Cardiac fibroblast (primary cell): Measurements from ENCODE around the gene GTF2IRD2.
"Not testable (repeated sequence)": the region's sequence is repeated elsewhere in the genome, so short reads cannot be mapped to it uniquely, and the experiment has no call there.

Source experiments
- DNase-seq, 2 donors: peaks; one replicate each; pipeline versions ENCODE4 v3.0.0 to v3.0.0-alpha.2; 2010; ENCODE audit warnings: low read depth in 2 of 2
- H3K4me3 ChIP-seq, 2 donors: replicated peaks in 1 of 2; 1 replicate in 1 of 2; 2 replicates in 1 of 2; pipeline ENCODE4 v1.5.1; 2011; ENCODE audit warnings: low read depth in 2 of 2, low read length in 2 of 2, mild to moderate bottlenecking in 2 of 2, moderate library complexity in 1 of 2

GTF2IRD2 gene

DNA sequence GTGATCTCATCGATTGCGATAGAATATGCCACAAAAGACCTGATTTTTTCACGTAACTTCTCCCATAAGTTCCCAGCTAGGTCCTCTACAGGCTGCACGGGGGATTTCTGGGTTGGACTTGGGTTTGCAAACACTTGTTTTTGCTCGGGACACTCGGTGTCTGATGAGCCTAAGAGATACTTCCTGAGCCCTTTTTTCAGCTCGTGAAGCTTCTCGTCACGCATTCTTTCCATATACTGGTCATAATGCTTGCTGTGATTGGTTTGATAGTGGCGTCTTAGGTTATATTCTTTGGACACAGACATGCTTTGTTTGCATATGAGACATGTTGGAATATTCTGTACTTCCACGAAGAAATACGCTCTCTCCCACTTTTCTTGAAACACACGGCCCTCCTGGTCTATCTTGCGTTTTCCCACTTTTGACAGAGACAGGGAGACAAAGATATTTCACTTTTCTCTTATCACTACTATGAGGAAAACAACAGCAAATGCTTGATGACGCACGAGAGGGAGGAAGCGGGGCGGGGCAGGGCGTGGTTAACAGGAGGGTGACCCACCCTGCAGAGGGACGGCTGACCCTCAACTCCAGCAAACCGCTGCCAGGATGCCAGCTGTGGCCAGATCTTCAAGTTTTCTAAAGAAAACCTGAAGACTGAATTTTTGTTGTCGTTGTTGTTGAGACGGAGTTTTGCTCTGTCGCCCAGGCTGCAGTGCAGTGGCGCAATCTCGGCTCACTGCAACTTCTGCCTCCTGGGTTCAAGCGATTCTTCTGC, 53.4 kb downstream of the GTF2IRD2 start:
- H3K4me3 ChIP-seq, DNase-seq: not testable (repeated sequence)

DNA sequence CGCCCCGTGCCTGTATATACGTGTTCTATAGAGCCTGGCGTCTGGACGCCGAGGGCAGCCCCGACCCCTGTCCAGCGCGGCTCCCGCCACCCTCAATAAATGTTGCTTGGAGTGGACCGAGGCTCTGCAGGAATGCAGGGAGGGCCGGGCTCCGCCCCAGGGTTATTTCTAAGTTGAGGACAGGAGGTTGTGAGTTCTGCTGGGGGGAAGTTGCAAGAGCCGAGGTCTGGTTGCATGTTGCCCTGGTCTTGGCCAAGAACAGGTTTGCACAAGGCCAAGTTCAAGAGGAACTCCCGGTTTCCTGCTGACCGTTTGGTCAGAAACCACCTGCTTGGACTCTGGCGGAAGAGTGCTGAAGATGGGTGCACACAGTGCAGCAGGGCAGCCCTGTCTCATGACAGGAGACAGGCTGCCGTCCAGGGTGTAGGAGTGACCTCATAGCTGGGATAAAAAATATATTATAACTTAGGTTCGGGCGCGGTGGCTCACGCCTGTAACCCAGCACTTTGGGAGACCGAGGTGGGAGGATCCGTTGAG, 62.1 kb downstream of the GTF2IRD2 start:
- DNase-seq, result not testable (repeated sequence)

DNA sequence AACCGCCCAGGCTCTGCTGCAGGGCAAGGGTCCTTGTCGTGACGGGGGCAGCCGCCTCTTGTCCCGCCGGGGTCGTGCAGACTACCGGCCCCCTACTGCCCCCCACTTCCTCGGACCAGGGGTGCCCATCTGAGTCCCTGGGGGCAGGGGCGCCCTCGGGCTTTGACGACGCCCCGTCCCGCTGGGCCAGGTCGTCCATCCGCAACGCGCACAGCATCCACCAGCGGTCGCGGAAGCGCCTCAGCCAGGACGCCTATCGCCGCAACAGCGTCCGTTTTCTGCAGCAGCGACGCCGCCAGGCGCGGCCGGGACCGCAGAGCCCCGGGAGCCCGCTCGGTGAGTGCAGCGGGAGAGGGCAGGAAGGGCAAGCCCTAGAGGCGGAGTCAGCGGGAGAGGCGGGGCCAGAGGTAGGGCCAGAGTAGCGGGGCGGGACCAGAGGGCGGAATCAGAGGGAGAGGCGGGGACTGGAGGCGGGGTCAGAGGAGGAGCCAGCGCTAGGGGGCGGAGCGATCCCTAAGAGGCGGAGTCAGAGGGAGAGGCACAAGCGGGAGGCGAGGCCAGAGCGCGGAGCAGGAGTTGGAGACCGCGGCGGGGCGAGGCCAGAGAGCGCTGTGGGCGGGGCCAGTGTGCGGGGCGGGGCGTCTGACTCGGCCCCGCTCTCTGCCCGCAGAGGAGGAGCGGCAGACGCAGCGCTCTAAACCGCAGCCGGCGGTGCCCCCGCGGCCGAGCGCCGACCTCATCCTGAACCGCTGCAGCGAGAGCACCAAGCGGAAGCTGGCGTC, 62.8 kb downstream of the GTF2IRD2 start:
- H3K4me3 ChIP-seq, result peak overlapping the region; percentile 27 to 38
- DNase-seq, result peak; percentile 87 to 89

More for the DNA sequence above, 62.1 kb downstream of the GTF2IRD2 start:
- not testable (repeated sequence) for H3K4me3 ChIP-seq

DNA sequence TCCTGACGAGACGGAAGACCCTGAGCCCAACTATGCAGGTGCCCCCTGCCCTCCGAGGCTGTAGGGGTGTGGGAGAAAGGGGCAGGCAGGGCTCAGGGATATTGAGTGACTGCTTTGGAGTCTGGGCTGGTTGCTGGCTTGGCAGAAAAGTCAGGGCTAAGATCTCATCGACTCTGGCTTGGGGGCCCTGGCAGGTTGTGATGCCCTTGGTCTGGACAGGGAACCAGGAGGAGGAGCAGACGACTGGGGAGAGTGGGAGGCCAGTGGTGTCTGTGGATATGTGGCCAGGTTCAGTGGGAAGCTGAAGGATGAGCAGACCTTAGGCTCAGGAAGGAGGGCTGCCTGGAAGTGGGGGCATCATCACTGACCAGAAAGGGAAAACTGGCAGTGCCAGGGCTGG, 67.8 kb downstream of the GTF2IRD2 start:
- DNase-seq, H3K4me3 ChIP-seq: not testable (repeated sequence)

DNA sequence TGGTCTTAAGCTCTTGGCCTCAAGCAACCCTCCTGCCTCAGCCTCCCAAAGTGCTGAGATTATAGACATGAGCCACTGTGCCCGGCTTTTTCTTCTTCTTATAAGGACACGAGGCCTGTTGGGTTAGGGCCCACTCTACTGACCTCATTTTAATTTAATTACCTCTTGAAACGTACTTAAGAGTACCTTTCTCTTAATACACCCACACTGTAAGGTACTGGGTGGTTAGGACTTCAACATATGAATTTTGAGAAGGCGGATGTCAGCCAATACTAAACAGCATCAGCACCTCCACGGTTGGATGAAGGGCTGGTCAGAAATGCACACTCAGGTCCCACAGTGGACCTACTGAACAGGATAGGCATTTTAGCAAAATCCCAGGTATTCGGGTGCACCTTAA, 69.7 kb downstream of the GTF2IRD2 start:
- H3K4me3 ChIP-seq, DNase-seq: not testable (repeated sequence)

DNA sequence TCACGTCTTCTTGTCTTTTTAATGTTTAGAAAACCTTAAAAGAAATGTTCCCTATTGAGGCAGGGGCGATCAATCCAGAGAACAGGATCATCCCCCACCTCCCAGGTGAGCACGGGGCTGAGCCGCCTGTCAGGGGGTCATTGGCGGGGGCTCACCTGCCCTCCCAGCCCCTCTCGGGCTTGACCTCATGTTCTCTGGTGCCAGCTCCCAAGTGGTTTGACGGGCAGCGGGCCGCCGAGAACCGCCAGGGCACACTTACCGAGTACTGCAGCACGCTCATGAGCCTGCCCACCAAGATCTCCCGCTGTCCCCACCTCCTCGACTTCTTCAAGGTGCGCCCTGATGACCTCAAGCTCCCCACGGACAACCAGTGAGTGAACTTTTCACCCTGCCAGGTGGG, 72.4 kb downstream of the GTF2IRD2 start:
- H3K4me3 ChIP-seq, DNase-seq: not testable (repeated sequence)

DNA sequence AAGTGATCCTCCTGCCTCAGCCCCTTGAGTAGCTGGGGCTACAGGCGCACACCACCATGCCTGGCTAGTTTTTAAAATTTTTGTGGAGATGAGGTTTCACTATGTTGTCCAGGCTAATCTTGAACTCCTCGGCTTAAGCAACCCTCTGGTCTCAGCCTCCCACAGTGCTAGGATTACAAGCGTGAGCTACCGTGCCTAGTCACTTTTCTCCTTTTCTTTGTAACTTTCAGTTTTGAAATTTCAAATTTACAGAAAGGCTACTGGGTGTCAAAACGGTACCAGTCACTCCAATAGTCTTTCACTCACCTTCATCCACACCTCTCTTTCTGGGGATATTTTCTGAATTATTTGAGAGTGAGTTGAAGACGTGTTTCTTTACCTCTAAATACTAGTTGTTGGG, 76.3 kb downstream of the GTF2IRD2 start:
- DNase-seq, result not testable (repeated sequence)

DNA sequence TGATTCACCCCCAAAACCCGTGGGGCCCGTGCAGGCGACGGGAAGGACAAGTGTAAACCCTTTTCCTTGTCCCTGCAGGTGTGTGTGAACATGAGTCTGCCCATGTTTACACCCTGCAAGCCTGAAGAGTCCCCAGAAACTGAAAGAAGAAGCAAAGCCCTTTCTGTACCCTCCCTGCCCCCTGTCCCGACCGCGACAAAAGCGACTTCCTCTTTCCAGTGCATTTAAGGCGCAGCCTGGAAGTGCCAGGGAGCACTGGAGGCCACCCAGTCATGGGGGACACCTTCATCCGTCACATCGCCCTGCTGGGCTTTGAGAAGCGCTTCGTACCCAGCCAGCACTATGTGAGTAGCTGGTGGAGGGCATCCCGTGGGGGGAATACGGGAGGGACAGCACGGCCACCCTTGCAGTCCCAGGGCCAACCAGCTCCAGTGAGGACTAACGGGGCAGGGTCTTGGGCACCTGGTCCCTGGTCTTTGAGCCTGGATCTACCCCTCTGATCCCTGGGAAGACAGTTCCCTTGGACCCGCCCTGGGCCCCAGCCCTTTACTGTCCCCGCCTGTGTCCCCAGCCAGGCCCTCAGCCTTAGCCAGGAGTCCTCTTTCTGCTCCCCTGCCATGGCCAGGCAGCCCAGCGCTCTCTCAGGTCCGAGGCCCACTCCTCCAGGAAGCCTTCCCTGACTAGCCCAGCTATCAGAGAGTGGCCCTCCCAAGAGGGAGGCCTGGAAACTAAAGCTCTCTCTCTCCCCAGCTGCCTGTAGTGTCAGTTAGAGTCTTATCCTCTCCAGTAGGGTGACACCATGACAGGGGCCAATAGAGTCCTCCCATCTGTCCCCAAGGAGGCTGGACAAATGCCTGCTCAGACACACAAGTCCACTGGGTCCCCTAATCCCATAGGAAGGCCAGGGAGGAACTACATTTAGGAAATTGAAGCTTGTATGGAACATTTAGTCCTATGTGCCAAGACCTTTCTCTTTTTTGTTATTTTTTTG, 77.3 kb downstream of the GTF2IRD2 start, which contains the start of gene NCF1:
NCF1 (plus strand) TSS at position 252 of the 991 bp plus-strand sequence; CDS start at position 273, 21 bp downstream.
- not testable (repeated sequence) for DNase-seq, H3K4me3 ChIP-seq

More for the DNA sequence above, 76.3 kb downstream of the GTF2IRD2 start:
- not testable (repeated sequence) for H3K4me3 ChIP-seq

DNA sequence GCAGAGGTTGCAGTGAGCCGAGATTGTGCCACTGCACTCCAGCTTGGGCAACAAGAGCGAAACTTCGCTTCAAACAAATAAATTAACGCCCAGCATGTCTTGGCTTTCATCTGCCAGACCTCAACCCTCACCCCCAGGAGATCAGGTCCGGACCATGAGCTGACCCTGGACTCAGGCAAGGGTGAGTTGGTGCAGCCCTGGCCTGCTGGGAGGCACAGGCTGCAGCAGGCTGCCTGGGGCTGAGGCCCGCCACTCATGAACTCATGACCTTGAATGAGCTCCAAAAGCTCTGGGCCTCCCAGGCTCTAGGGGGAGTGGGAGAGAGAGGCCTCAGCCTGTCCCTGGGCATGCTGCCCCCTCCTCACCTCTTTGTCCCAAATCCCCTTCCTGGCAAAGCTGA, 79.3 kb downstream of the GTF2IRD2 start:
- DNase-seq, H3K4me3 ChIP-seq: not testable (repeated sequence)

DNA sequence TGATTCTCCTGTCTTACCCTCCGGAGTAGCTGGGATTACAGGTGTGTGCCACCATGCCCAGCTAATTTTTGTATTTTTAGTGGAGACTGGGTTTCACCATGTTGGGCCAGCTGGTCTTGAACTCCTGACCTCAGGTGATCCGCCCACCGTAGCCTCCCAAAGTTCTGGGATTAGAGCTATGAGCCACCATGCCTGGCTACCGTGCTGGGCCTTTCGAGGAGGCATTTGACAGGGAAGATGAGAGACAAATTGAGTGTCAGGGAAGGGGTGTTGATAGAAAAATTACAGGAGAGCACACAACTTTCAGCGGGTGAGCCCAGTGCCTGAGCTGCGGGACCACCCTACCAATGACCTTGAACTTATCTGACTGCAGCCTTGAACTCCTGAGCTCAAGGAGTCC, 81.3 kb downstream of the GTF2IRD2 start:
- DNase-seq, result not testable (repeated sequence)

DNA sequence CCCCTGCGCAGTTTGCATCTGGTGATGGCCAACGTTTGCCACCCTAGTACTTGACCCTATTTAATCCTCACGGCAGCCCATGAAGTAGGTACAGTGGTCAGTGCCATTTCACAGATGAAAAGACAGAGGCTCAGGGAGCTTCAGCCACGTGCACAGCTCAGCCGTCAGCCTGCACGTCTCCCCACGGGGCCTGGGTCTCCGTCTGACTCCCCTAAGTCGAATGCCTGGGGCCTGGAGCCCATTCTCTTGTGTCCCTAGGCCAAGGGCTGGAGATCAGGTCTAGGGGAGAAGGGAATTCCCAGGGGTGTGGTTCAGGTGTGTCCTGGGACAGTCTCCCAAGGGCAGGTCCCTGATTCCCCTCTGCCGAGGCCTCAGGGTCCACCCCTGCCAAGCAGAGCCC, 84.4 kb downstream of the GTF2IRD2 start:
- DNase-seq, H3K4me3 ChIP-seq: not testable (repeated sequence)

More for the DNA sequence above, 81.3 kb downstream of the GTF2IRD2 start:
- H3K4me3 ChIP-seq, result not testable (repeated sequence)

DNA sequence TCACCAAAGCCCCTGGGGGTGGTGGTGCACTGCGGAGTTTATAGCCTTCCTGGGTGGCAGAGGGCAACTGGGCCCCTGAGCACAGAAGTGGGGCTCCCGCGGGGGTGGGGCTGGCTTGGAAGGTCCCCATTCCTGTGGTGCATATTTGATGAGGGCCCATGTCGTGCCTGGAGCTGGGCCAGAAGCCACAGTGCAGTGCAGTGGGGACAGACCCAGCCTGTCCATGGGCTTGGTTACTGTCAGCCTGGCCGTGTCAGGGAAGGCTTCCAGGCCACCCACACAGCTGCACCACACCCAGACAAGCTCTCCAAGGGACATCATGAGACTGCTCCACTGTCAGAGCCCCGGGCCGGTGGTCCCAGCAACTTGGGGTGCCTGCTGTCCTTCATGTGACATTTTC, 84.9 kb downstream of the GTF2IRD2 start:
- H3K4me3 ChIP-seq, DNase-seq: not testable (repeated sequence)

DNA sequence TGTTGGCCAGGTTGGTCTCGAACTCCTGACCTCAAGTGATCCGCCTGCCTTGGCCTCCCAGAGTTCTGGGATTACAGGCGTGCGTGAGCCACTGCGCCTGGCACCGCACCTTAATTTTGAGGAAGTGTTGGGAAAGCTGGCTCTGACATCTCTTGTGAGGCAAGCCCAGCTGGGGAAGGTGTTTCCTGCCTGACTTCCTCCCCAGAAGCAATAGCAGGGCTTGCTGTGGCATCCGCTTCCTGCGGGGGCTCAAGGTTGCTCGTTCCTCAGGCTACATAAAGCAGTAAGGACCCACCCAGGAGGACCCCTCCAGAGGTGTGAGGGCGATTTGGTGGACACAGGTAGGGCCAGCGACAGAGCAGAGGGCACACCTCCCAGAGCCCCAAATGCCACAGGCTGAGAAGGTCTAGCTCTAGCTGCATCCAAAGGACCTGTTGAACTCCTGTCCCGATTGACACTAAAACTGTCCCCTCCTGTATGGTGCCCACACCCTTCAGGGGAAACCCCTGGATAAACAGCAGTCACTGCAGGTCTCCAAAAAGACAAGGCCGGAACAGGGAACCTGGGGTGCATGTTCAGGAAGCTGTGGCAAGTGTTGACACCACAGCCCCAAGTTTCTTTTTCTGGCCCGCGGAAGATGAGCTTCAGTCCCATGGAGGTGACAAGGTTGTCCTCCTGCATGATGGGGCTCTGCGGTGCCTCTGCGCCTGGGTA, 86.0 kb downstream of the GTF2IRD2 start:
- not testable (repeated sequence) for DNase-seq

DNA sequence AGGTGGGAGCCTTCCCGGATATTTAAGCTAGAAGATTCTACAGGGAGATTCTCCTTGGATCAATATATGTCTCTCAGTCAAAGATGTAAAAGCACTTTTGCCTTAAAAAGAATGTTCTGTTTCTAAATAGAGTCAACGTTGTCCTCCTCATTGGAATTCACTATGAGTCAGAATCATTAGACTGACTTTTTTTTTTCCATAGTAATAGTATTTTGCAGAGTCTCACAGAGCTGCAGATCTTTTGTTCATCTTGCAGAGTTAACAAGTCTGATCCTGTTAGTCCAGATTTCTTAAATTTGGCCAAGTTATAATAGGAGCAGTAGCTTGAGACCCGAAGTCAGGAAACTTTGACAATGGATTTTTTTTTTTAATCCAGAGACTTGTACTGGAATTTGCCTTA, 92.4 kb downstream of the GTF2IRD2 start:
- H3K4me3 ChIP-seq, DNase-seq: not testable (repeated sequence)

More for the DNA sequence above, 86.0 kb downstream of the GTF2IRD2 start:
- not testable (repeated sequence) for H3K4me3 ChIP-seq

DNA sequence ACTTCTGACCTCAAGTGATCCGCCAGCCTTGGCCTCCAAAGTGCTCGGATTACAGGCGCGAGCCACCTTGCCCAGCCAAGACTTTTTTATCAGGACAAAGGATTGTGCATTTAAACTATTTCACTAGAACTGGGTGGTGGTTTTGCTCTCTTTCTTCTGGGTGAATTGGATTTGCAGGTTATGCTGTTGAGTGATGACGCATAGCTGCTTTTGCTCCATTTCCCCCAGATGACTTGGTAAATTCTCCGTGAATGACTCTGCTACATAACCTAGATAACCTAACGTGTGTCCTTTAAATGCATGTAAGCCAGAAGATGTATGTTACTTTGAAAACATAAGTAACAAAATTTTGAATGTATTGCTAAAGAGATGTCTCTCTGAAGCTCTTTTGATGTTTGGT, 93.1 kb downstream of the GTF2IRD2 start:
- not testable (repeated sequence) for DNase-seq, H3K4me3 ChIP-seq

DNA sequence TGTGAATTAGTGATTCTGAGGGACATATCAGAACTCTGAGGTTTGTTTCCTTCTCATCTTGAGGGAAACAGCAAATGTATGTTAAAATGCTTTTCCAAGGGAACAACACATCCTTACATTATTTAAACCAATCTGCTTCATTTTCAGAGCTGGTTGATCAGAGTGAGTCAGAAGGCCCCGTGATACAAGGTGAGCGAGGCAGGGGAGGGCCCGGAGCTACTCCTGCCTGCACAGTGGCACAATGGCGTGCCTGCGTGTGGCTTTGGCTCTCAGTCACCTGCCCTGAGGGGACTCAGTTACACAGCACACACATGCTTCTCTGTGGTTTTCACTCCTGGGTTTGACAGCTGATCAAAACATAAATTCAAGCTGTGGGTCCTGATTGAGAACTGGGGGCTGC, 94.7 kb downstream of the GTF2IRD2 start:
- not testable (repeated sequence) for DNase-seq, H3K4me3 ChIP-seq

DNA sequence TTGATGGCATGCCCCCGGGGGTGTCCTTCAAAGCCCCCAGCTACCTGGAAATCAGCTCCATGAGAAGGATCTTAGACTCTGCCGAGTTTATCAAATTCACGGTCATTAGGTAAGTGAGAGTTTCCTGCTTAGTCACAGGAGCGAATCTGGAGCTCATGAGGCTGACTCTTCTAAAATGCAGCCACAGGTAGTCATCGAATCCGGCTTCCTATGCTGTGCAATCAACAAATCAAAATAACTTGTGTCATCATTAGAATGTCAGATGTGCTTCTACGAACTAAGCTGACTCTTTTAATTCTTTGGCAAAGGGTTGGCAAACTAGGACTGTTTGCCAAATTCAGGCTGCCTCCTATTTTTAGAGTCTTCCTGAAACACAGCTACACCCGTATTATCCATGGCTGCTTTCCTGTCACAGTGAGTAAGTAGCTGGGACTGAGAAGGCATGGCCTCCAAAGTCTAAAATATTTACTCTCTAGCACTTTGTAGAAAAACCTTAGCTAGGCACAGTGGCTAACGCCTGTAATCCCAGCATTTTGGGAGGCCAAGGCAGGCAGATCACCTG, 97.4 kb downstream of the GTF2IRD2 start:
- not testable (repeated sequence) for H3K4me3 ChIP-seq, DNase-seq
